ENCODE data around the gene EPS15. TPM values are rescaled to one million over a fixed set of nuclear protein-coding genes. Genes with fewer than 3 reads are reported as not detected.

EPS15 gene
- total and polyA plus RNA-seq, 2 of the 8 experiments (the other 6 are each of a cell fraction or from before 2014, with no cell fraction given) = 15.9 to 57.2 TPM

DNA sequence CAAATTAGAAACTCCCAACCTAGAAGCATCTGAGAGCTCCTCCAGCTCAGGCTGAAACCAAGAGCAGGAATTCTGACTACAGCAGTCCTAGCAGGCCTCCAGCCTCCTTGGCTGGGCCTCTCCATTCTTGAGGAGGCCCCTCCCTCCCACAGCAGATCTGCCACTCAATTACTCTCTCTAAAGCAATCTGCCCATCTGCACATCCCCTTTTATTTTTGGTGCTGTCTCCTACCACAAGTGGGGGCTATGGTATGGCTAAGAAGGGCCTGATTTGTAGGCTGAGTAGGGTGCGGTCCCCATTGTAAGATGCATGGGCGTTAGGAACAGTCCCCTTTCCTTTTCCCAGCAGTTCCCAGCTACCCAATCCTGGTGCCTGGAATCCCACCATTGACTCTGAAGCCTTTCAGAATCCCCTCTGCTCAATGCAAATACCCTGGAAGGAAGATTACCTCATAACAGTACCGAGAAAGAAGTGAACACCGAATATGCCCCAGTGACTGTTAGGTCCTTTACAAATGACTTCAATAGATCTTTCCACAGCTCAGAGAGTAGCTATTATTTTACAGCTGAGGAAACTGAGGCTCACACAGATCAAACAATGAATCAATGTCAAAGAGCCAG is 177.1 kb downstream of the EPS15 start:
- Histone ChIP-seq H2AFZ (ENCODE audit: low read length) (no peak overlapping the region), H2BK5ac (ENCODE audit: low read depth, low read length) (no peak overlapping the region), H2BK12ac (ENCODE audit: low read depth, low read length) (no peak overlapping the region), H2BK120ac (replicated peaks; ENCODE audit: low read depth, low read length) (no peak overlapping the region), H4K20me1 (replicated peaks in 1 of 2; ENCODE audit: control insufficient read depth in 1 of 2, insufficient read depth in 2 of 2, low read length in 2 of 2) (no peaks in the 10 kb centered on the region), H3K18ac (ENCODE audit: extremely low read depth, low read length) (no peak overlapping the region), H3K23me2 (ENCODE audit: low read depth, low read length) (peaks cover 5% of the 10 kb centered on the region; the same call in 1 of the 2 replicates), H3K56ac (replicated peaks; ENCODE audit: insufficient read length, low read depth, low read length) (no peak overlapping the region), H3K14ac (ENCODE audit: insufficient read length) (no peak overlapping the region), H3K9ac (replicated peaks in 1 of 4; ENCODE audit: extremely low read depth in 1 of 4, low read depth in 3 of 4, low read length in 3 of 4) (no peak overlapping the region), H4K91ac (replicated peaks; ENCODE audit: insufficient read length, low read length) (no peak overlapping the region), H3K27ac (ENCODE audit: low read depth, low read length) (no peak overlapping the region), H3K79me2 (ENCODE audit: control insufficient read depth in 1 of 2, insufficient read depth in 2 of 2, low read length in 2 of 2) (no peaks in the 10 kb centered on the region), H3K9me3 (ENCODE audit: insufficient read depth in 2 of 2, low read depth in 1 of 2, low read length in 1 of 2) (no peaks in the 10 kb centered on the region), H3K4ac (replicated peaks; ENCODE audit: insufficient read length, low read depth, low read length) (no peak overlapping the region), H3K23ac (ENCODE audit: insufficient read length) (no peak overlapping the region), H4K8ac (ENCODE audit: extremely low read depth, insufficient read depth, low read length) (no peak overlapping the region), H2BK20ac (ENCODE audit: low read length) (no peak overlapping the region), H3K27me3 (replicated peaks in 1 of 4; ENCODE audit: control insufficient read depth in 3 of 4, extremely low read depth in 1 of 4, insufficient read depth in 3 of 4, low read length in 3 of 4) (peaks cover 3 to 19% (median 14%) of the 10 kb centered on the region in 4 experiments; a peak in 6 of 7 replicates), H2BK15ac (ENCODE audit: low read length) (no peak overlapping the region), H2AK5ac (ENCODE audit: low read depth, low read length) (no peak overlapping the region), H3K4me1 (replicated peaks in 1 of 4; ENCODE audit: control insufficient read depth in 3 of 4, insufficient read depth in 4 of 4, low read length in 3 of 4) (peaks cover 2 to 11% (median 7%) of the 10 kb centered on the region in 4 experiments; a peak in 6 of 7 replicates), H4K5ac (ENCODE audit: insufficient read length, low read depth, low read length) (no peak overlapping the region), H3K4me2 (ENCODE audit: insufficient read depth in 1 of 2, low read depth in 2 of 2, low read length in 2 of 2) (no peak overlapping the region), H3K36me3 (ENCODE audit: control insufficient read depth in 2 of 4, insufficient read depth in 4 of 4, low read length in 3 of 4) (no peaks in the 10 kb centered on the region), H3K79me1 (ENCODE audit: low read depth, low read length) (no peaks in the 10 kb centered on the region), H3K4me3 (ENCODE audit: extremely low read depth in 1 of 4, insufficient read depth in 2 of 4, low read depth in 3 of 4, low read length in 4 of 4) (no peak overlapping the region)
- no peak for FAIRE-seq
- 84% methylated on average over 4 of the region's 4 CpGs; no CpG with 5 or more reads in 1 of the 2 experiments for WGBS, 2 experiments (ENCODE audit: extremely low coverage in 1 of 2, insufficient coverage in 1 of 2, insufficient read length in 1 of 2, insufficient replicate concordance in 2 of 2, low coverage in 1 of 2, low lambda C conversion rate in 2 of 2, missing lambda C conversion rate in 1 of 2)
- ChIA-PET CTCF (ENCODE audit: partially characterized antibody) (interaction anchor here (1.0 to 4.6 kb wide), 3 partner anchors 11 to 29 kb away, joined by 3 to 16 read pairs (median 8); partner anchors contain the start of gene TTC39A), POLR2A (ENCODE audit: partially characterized antibody) (interaction anchor here (1.0 to 1.4 kb wide), 2 partner anchors 9 to 11 kb away, joined by 3 to 4 read pairs; no protein-coding TSS in a partner anchor)
- DNase-seq (ENCODE audit: low read depth in 1 of 2, low spot score in 2 of 2) = no peak
- TF ChIP-seq CREB1 (IDR thresholded peaks at IDR 0.05) (no peak), BACH1 (IDR thresholded peaks at IDR 0.05; ENCODE audit: low read length) (no peak), EZH2 (IDR thresholded peaks at IDR 0.05; ENCODE audit: low read depth, low read length, severe bottlenecking) (no peak), GTF2F1 (IDR thresholded peaks at IDR 0.05; ENCODE audit: borderline replicate concordance, low read depth, low read length) (no peak)
- TF ChIP-seq, protein P1, sequence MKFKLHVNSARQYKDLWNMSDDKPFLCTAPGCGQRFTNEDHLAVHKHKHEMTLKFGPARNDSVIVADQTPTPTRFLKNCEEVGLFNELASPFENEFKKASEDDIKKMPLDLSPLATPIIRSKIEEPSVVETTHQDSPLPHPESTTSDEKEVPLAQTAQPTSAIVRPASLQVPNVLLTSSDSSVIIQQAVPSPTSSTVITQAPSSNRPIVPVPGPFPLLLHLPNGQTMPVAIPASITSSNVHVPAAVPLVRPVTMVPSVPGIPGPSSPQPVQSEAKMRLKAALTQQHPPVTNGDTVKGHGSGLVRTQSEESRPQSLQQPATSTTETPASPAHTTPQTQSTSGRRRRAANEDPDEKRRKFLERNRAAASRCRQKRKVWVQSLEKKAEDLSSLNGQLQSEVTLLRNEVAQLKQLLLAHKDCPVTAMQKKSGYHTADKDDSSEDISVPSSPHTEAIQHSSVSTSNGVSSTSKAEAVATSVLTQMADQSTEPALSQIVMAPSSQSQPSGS (IDR thresholded peaks at IDR 0.05; ENCODE audit: low read length) = no peak
- TF ChIP-seq, protein P2, sequence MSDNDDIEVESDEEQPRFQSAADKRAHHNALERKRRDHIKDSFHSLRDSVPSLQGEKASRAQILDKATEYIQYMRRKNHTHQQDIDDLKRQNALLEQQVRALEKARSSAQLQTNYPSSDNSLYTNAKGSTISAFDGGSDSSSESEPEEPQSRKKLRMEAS (IDR thresholded peaks at IDR 0.05) = no peak

All from H1 (cell line).